Sigmoid colon (tissue), 7 donors: ENCODE results near the gene PCDHA1. TPM values are rescaled to one million over a fixed set of nuclear protein-coding genes. Genes with fewer than 3 reads are reported as not detected.

Experiments
- DNase-seq: peaks from one replicate; pipeline ENCODE4 v3.0.0-alpha.2; 2019
- H3K27ac ChIP-seq, 4 donors: fragments of 200-600 bp; sonication (generic); one replicate each; pipeline ENCODE4 v1.5.1; 2016 to 2019; ENCODE audit warnings: mild to moderate bottlenecking in 1 of 4
- H3K27me3 ChIP-seq, 3 donors: fragments of 200-600 bp; sonication (generic); one replicate each; pipeline ENCODE4 v1.5.1; 2019; ENCODE audit warnings: mild to moderate bottlenecking in 1 of 3
- H3K36me3 ChIP-seq, 4 donors: fragments of 200-600 bp; sonication (generic); one replicate each; pipeline ENCODE4 v1.5.1; 2016 to 2019
- H3K4me1 ChIP-seq, 4 donors: fragments of 200-600 bp; sonication (generic); one replicate each; pipeline ENCODE4 v1.5.1; 2017 to 2019
- H3K4me3 ChIP-seq, 4 donors: fragments of 200-600 bp; sonication (generic); one replicate each; pipeline ENCODE4 v1.5.1; 2017 to 2019; ENCODE audit warnings: mild to moderate bottlenecking in 2 of 4, moderate library complexity in 1 of 4
- H3K9me3 ChIP-seq, 4 donors: fragments of 200-600 bp in 3 of 4; sonication (generic) in 3 of 4; one replicate each; pipeline versions ENCODE4 v1.5.1 to v1.6.1; 2013 to 2019
- EP300 ChIP-seq, 4 donors: sonication (generic); formaldehyde crosslinking; IDR thresholded peaks; one replicate each; pipeline ENCODE4 v1.6.1; 2017; ENCODE audit warnings: antibody characterized with exemption in 4 of 4
- POLR2A ChIP-seq, 2 donors: fragments of 450-650 bp; IDR thresholded peaks; one replicate each; pipeline ENCODE4 v1.6.1; 2016; ENCODE audit warnings: antibody characterized with exemption in 2 of 2, mild to moderate bottlenecking in 2 of 2, moderate library complexity in 2 of 2
- POLR2AphosphoS5 ChIP-seq, 4 donors: sonication (generic); formaldehyde crosslinking; IDR thresholded peaks; one replicate each; pipeline ENCODE4 v1.6.1; 2017; ENCODE audit warnings: antibody characterized with exemption in 4 of 4
- WGBS, 2 donors: extraction: QIAGEN DNeasy Blood & Tissue Kit; methylation state at CpG; one replicate each; pipeline ENCODE4 v1.1.7; 2013; 5-methylcytosine and 5-hydroxymethylcytosine counted together
- intact Hi-C: fragments of 100-400 bp; cut with DNase I; formaldehyde crosslinking; loops from one replicate; pipeline ENCODE4 v1.15.1; 2023
- polyA plus RNA-seq, 3 donors: library from polyadenylated mRNA; stranded (reverse); fragments of 200-250 nt; gene quantifications; one replicate each; pipeline ENCODE4 v1.2.3, GENCODE V29; 2013
- total RNA-seq, 4 donors: library from RNA; depleted of rRNA; stranded (reverse); fragments of >200 nt; gene quantifications; one replicate each; pipeline ENCODE4 v1.1.0, GENCODE V29; 2016
- TF ChIP-seq, protein P1 (sequence below), 4 experiments: fragments of 450-650 bp in 3 of 4; fragments of 200-600 bp in 1 of 4; IDR thresholded peaks; one replicate each; pipeline ENCODE4 v1.5.1; 2016 to 2019; ENCODE audit warnings: antibody characterized with exemption in 4 of 4, mild to moderate bottlenecking in 3 of 4, moderate library complexity in 2 of 4
- donor health status: healthy with polysubstance abuse.
- donor health status: Bipolar disorder and iron deficiency.
- donor health status: healthy.

PCDHA1 gene
- total and polyA plus RNA-seq, 7 donors: 0.10 TPM; not detected in 6

DNA sequence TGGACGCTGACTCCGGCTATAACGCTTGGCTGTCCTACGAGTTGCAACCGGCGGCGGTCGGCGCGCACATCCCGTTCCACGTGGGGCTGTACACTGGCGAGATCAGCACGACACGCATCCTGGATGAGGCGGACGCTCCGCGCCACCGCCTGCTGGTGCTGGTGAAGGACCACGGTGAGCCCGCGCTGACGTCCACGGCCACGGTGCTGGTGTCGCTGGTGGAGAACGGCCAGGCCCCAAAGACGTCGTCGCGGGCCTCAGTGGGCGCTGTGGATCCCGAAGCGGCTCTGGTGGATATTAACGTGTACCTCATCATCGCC lies 91.3 kb downstream of the PCDHA1 start:
- H3K27ac ChIP-seq: no peak overlapping the region
- TF ChIP-seq, protein P1, sequence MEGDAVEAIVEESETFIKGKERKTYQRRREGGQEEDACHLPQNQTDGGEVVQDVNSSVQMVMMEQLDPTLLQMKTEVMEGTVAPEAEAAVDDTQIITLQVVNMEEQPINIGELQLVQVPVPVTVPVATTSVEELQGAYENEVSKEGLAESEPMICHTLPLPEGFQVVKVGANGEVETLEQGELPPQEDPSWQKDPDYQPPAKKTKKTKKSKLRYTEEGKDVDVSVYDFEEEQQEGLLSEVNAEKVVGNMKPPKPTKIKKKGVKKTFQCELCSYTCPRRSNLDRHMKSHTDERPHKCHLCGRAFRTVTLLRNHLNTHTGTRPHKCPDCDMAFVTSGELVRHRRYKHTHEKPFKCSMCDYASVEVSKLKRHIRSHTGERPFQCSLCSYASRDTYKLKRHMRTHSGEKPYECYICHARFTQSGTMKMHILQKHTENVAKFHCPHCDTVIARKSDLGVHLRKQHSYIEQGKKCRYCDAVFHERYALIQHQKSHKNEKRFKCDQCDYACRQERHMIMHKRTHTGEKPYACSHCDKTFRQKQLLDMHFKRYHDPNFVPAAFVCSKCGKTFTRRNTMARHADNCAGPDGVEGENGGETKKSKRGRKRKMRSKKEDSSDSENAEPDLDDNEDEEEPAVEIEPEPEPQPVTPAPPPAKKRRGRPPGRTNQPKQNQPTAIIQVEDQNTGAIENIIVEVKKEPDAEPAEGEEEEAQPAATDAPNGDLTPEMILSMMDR (IDR thresholded peaks at IDR 0.05): no peak
- TF ChIP-seq EP300 (IDR thresholded peaks at IDR 0.05) (no peak), POLR2AphosphoS5 (IDR thresholded peaks at IDR 0.05) (no peak), POLR2A (IDR thresholded peaks at IDR 0.05) (no peak)
- peaks cover 8 to 27% (median 16%) of the 10 kb centered on the region in 4 donors for H3K9me3 ChIP-seq
- H3K4me1 ChIP-seq: no peaks in the 10 kb centered on the region
- intact Hi-C loops: no loop called here
- DNase-seq: no peak
- no peaks in the 10 kb centered on the region for H3K36me3 ChIP-seq
- H3K4me3 ChIP-seq: no peak overlapping the region
- H3K27me3 ChIP-seq: peaks cover 0 to 87% (median 10%) of the 10 kb centered on the region in 3 donors
- 55 to 80% methylated on average over 37 of the region's 37 CpGs for WGBS, 2 donors

DNA sequence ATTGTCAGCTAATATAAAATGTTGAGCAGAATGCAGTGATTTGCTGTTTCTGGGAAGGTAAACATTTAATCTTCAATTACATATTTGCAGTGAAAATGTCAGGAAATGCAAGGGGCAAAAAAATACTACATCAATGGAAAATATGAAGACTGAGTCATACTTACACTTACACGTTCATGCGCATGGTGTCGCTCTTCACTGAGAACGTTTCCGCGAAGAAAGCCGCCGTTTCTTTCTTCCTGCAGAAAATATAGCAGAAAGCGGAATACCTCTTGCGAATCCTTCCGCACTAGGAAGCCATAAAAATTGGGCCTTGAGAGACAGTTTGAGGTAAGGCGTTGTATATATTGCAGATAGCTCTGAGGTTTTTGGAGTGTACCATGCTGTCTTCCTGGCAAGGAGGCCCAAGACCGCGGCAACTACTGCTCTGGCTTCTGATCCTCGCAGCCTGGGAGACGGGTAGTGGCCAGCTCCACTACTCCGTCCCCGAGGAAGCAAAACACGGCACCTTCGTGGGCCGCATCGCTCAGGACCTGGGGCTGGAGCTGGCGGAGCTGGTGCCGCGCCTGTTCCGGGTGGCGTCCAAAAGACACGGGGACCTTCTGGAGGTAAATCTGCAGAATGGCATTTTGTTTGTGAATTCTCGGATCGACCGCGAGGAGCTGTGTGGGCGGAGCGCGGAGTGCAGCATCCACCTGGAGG lies 96.1 kb downstream of the PCDHA1 start, which contains the start of gene PCDHA13:
PCDHA13 (plus strand) TSS at position 236 of the 702 bp plus-strand sequence; CDS start at position 381, 145 bp downstream.
- Histone ChIP-seq H3K27ac (peak within 1 kb of the TSS in 1 of 4 donors; percentile 43), H3K36me3 (no peaks in the 10 kb centered on the region), H3K4me3 (peak within 1 kb of the TSS in 2 of 4 donors; percentile 1 to 22), H3K9me3 (peaks cover 16 to 29% (median 25%) of the 10 kb centered on the region in 4 donors), H3K27me3 (peaks cover 0 to 69% (median 7%) of the 10 kb centered on the region in 3 donors), H3K4me1 (no peaks in the 10 kb centered on the region)
- 17 to 50% methylated on average over 35 of the region's 35 CpGs for whole genome bisulfite sequencing, 2 donors
- TF ChIP-seq POLR2AphosphoS5 (IDR thresholded peaks at IDR 0.05) (no peak), POLR2A (IDR thresholded peaks at IDR 0.05) (no peak), EP300 (IDR thresholded peaks at IDR 0.05) (no peak)
- TF ChIP-seq, protein P1 (IDR thresholded peaks at IDR 0.05): no peak
- no peak for DNase-seq
- intact Hi-C loops: loop anchor here (5.0 kb wide), 1 partner anchor 160 kb away; no protein-coding TSS in a partner anchor

DNA sequence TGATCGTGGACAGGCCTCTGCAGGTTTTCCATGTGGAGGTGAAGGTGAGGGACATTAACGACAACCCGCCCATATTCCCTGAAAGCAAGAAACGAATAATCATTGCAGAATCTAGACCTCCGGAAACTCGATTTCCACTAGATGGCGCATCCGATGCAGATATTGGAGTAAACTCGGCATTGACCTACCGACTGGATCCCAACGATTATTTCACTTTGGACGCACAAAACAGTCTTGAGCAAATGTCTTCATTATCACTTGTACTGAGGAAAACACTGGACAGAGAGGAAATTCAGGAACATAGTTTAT lies 96.6 kb downstream of the PCDHA1 start:
- Histone ChIP-seq H3K36me3 (no peaks in the 10 kb centered on the region), H3K27ac (no peak overlapping the region), H3K27me3 (peaks cover 0 to 64% (median 7%) of the 10 kb centered on the region in 3 donors), H3K4me1 (no peaks in the 10 kb centered on the region), H3K9me3 (peaks cover 11 to 27% (median 21%) of the 10 kb centered on the region in 4 donors), H3K4me3 (peak overlapping the region in 1 of 4 donors; percentile 22)
- WGBS, 2 donors: 23 to 52% methylated on average over 12 of the region's 12 CpGs
- intact Hi-C loops: loop anchor here (5.0 kb wide), 1 partner anchor 160 kb away; no protein-coding TSS in a partner anchor
- no peak for TF ChIP-seq EP300 (IDR thresholded peaks at IDR 0.05)
- TF ChIP-seq POLR2AphosphoS5 (IDR thresholded peaks at IDR 0.05): no peak
- TF ChIP-seq POLR2A (IDR thresholded peaks at IDR 0.05): no peak
- TF ChIP-seq, protein P1 (IDR thresholded peaks at IDR 0.05): no peak
- DNase-seq: no peak

DNA sequence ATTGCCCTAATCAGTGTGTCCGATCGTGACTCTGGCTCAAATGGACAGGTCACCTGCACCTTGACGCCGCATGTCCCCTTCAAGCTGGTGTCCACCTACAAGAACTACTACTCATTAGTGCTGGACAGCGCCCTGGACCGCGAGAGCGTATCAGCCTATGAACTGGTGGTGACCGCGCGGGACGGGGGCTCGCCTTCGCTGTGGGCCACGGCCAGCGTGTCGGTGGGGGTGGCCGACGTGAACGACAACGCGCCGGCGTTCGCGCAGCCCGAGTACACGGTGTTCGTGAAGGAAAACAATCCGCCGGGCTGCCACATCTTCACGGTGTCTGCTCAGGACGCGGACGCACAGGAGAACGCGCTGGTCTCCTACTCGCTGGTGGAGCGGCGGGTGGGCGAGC lies 97.4 kb downstream of the PCDHA1 start:
- Histone ChIP-seq H3K36me3 (no peaks in the 10 kb centered on the region), H3K4me1 (no peaks in the 10 kb centered on the region), H3K9me3 (peaks cover 11 to 24% (median 20%) of the 10 kb centered on the region in 4 donors), H3K4me3 (no peak overlapping the region), H3K27ac (no peak overlapping the region), H3K27me3 (peaks cover 0 to 57% (median 7%) of the 10 kb centered on the region in 3 donors)
- TF ChIP-seq POLR2AphosphoS5 (IDR thresholded peaks at IDR 0.05) (no peak), EP300 (IDR thresholded peaks at IDR 0.05) (no peak), POLR2A (IDR thresholded peaks at IDR 0.05) (no peak)
- TF ChIP-seq, protein P1 (IDR thresholded peaks at IDR 0.05): no peak
- no peak for DNase-seq
- intact Hi-C loops: loop anchor here (5.0 kb wide), 1 partner anchor 159 kb away; no protein-coding TSS in a partner anchor
- WGBS, 2 donors: 54 to 82% methylated on average over 41 of the region's 41 CpGs
